Upper lobe of left lung (tissue), 4 donors: ENCODE measurements around the gene GORASP2.

ENCODE experiments used
- CTCF ChIP-seq, 6 experiments: fragments of 450-650 bp in 4 of 6; fragments of 200-600 bp in 2 of 6; sonication (generic) in 2 of 6; IDR thresholded peaks; one replicate each; pipeline ENCODE4 v1.5.1; 2016 to 2019; ENCODE audit warnings: antibody characterized with exemption in 6 of 6
- EP300 ChIP-seq, 4 donors: sonication (generic); formaldehyde crosslinking; IDR thresholded peaks; one replicate each; pipeline ENCODE4 v1.5.1; 2017; ENCODE audit warnings: antibody characterized with exemption in 4 of 4, control low read depth in 2 of 4
- POLR2A ChIP-seq, 4 donors: fragments of 450-650 bp; IDR thresholded peaks; one replicate each; pipeline ENCODE4 v1.5.1; 2016 to 2017; ENCODE audit warnings: antibody characterized with exemption in 4 of 4, mild to moderate bottlenecking in 2 of 4

GRCh38 chr2:170892391-170892951, 36.6 kb upstream of the GORASP2 start:
- TF ChIP-seq CTCF (IDR thresholded peaks at IDR 0.05) (no peak), EP300 (IDR thresholded peaks at IDR 0.05) (no peak), POLR2A (IDR thresholded peaks at IDR 0.05) (no peak)
